ENCODE measurements around the gene ZNF487. TPM values are rescaled to one million over a fixed set of nuclear protein-coding genes. Genes with fewer than 3 reads are reported as not detected.

ZNF487 gene
- total and polyA plus RNA-seq, 10 of the 15 experiments (the other 5 are each of a cell fraction or from before 2014, with no cell fraction given) = 0.74 to 2.1 (median 1.1) TPM

DNA sequence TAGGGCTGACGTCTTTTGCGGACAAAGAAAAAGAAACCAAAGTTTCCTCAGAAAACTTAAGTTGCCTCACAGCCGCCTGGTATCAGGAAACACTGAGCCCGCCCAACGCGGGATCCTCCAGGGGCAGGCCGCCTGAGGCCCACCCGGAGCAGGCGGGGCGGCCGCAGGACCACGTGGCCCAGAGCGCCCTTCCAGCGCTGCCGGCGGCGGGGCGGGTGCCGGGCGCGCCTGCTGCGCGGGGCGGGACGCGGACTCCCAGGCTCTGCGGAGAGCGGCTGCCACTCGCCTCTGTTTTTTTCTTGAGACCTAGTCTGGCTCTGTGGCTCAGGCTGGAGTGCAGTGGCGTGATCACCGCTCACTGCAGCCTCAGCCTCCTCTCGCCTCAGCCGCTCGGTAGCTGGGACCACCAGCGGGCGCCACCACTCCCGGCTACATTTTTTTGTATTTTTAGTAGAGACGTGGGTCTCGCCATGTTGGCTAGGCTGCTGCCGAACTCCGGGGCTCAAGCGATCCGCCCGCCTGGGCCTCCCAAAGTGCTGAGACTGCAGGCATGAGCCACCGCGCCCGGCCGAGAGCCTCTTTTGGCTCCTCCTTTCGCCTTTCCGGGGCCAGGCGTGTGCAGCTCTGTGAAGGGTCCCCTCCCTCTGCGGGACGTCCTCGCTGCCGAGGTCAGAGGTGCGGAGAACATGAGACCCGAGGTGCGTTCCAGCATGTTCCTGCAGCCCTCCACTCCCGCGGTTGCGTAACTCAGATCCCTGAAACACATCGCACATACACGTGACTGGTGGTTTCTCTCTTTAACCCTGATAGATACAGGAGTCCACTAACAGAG lies 16.3 kb upstream of the ZNF487 start (continued):
- no peak for TF ChIP-seq E2F8 (IDR thresholded peaks at IDR 0.05; ENCODE audit: low read depth, partially characterized antibody)
- no peak for TF ChIP-seq REST (IDR thresholded peaks at IDR 0.05; ENCODE audit: low read depth, low read length)
- no peak for TF ChIP-seq SMAD1 (IDR thresholded peaks at IDR 0.05; ENCODE audit: low read depth, partially characterized antibody)
- 0 out of 2 replicates have a peak, but pooled peaks have one; percentile 50 for TF ChIP-seq CHD1 (IDR thresholded peaks at IDR 0.05; ENCODE audit: low read depth, low read length)
- peak; percentile 30; the same call in 1 of the 2 replicates for TF ChIP-seq ZNF217 (IDR thresholded peaks at IDR 0.05)
- TF ChIP-seq SMARCA5 (IDR thresholded peaks at IDR 0.05) = no peak
- TF ChIP-seq ZBTB11 (CRISPR knock-in tag; IDR thresholded peaks at IDR 0.05) = peak; percentile 65
- no peak for TF ChIP-seq SREBF2 (IDR thresholded peaks at IDR 0.05; ENCODE audit: low read length)
- 0 out of 2 replicates have a peak, but pooled peaks have one; percentile 38 for TF ChIP-seq ZNF24 (IDR thresholded peaks at IDR 0.05)
- TF ChIP-seq TCF3 (IDR thresholded peaks at IDR 0.05; ENCODE audit: borderline replicate concordance, insufficient read depth, low read depth, low read length) = no peak
- TF ChIP-seq HDAC2 (IDR thresholded peaks at IDR 0.05) = no peak
- no peak for TF ChIP-seq ZNF622 (IDR thresholded peaks at IDR 0.05)
- no peak for TF ChIP-seq NR2C2 (IDR thresholded peaks at IDR 0.05; ENCODE audit: borderline replicate concordance, control insufficient read depth, insufficient read length, low read depth)
- no peak for TF ChIP-seq BCL3 (IDR thresholded peaks at IDR 0.05; ENCODE audit: borderline replicate concordance, insufficient read depth, low read depth, low read length, poor library complexity, severe bottlenecking)
- peak; percentile 57; the same call in 1 of the 2 replicates for TF ChIP-seq NBN (IDR thresholded peaks at IDR 0.05)
- peak; percentile 89 for TF ChIP-seq USF1 (IDR thresholded peaks at IDR 0.05; ENCODE audit: borderline replicate concordance, extremely low read length, insufficient read depth, low read depth, low read length)

Measured in GM12878 (cell line).